NCI-H2107 treated with DMSO at 0.1 percent for 48 hours (cell line): ENCODE results near the gene STX3.
"Not testable (repeated sequence)": the region's sequence is repeated elsewhere in the genome, so short reads cannot be mapped to it uniquely, and the experiment has no call there.

Experiments
- DNase-seq: peaks from one replicate; lab custom pipeline; 2025; ENCODE audit not compliant: unreplicated experiment; lab: John Stamatoyannopoulos, UW

The STX3 gene

GRCh38 chr11:59787255-59787588, 32.0 kb downstream of the STX3 start:
- no peak for DNase-seq

- DNase-seq = no peak
Measured at GRCh38 chr11:59787816-59788215, 32.6 kb downstream of the STX3 start.

- no peak for DNase-seq
Measured at GRCh38 chr11:59791639-59792038, 36.5 kb downstream of the STX3 start.

GRCh38 chr11:59792507-59792906, 37.3 kb downstream of the STX3 start:
- DNase-seq = no peak

GRCh38 chr11:59794417-59794816, 39.2 kb downstream of the STX3 start:
- DNase-seq = no peak

GRCh38 chr11:59800390-59801025, 45.3 kb downstream of the STX3 start:
- DNase-seq = no peak

- DNase-seq = no peak
Measured at GRCh38 chr11:59801160-59801706, 46.1 kb downstream of the STX3 start.

- DNase-seq = no peak
Measured at GRCh38 chr11:59801981-59802638, 46.9 kb downstream of the STX3 start.

GRCh38 chr11:59802639-59803176, 47.5 kb downstream of the STX3 start:
- peak; percentile 37 for DNase-seq

- no peak for DNase-seq
Measured at GRCh38 chr11:59804061-59804460, 48.9 kb downstream of the STX3 start.

- no peak for DNase-seq
Measured at GRCh38 chr11:59807047-59807610, 52.0 kb downstream of the STX3 start.

GRCh38 chr11:59810189-59810910, 55.2 kb downstream of the STX3 start, which contains the start of gene MRPL16:
TSS of gene MRPL16 (minus strand) at chr11:59810778. CDS start at chr11:59810658, 120 bp downstream.
- peak; percentile 72 for DNase-seq

- no peak for DNase-seq
Measured at GRCh38 chr11:59810911-59811259, 55.7 kb downstream of the STX3 start.

GRCh38 chr11:59812220-59812619, 57.0 kb downstream of the STX3 start:
- DNase-seq = no peak

- no peak for DNase-seq
Measured at GRCh38 chr11:59813364-59813763, 58.2 kb downstream of the STX3 start.

GRCh38 chr11:59814021-59814420, 58.8 kb downstream of the STX3 start:
- DNase-seq = no peak

GRCh38 chr11:59815754-59816153, 60.6 kb downstream of the STX3 start:
- no peak for DNase-seq

GRCh38 chr11:59816434-59816833, 61.3 kb downstream of the STX3 start:
- DNase-seq = not testable (repeated sequence)

- DNase-seq = no peak
Measured at GRCh38 chr11:59818572-59818971, 63.4 kb downstream of the STX3 start.

GRCh38 chr11:59822989-59823566, 67.9 kb downstream of the STX3 start:
- peak; percentile 29 for DNase-seq

GRCh38 chr11:59829358-59829757, 74.2 kb downstream of the STX3 start:
- DNase-seq = no peak
